ENCODE data around the gene ZPR1. TPM values are rescaled to one million over a fixed set of nuclear protein-coding genes. Genes with fewer than 3 reads are reported as not detected.

The ZPR1 gene
- total RNA-seq, 1 donor = 29.4 TPM

DNA sequence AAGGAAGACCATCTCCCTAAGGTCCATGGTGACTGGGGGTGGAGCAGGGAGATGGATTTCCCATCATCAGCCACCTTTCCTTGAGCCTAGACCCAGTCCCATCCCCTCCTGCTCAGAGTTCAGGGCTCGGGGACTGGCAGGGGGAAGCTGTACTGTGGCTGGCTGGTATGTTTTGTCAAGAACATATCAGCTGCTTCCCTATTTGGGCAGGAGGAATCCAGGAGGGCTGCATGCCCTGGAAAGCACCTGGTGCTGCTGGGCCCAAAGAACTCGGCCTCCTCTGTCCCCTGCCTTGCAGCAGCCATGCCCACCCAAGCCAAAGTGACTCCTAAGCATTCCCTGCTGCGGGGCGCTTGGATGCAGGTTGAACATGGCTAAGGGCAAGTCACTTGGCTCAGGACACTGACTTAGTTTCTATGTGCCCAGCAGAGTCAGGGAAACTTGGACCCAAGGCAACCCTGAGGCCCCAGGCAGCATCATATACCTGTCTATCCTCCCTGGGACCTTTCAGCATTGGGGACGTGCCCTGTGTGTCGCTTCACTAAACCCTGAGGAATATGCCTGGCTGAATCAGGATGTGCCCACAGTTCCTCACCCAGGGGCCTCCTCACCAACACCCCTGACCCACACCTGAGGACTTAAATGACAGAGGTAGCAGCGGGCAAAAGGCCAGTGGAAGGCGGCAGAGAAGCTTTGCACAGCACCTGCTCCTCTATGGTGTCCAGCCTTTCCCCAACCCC lies 58.2 kb downstream of the ZPR1 start:
- H3K4me3 ChIP-seq (ENCODE audit: low read depth, low read length) = no peak overlapping the region
- TF ChIP-seq, protein P1, sequence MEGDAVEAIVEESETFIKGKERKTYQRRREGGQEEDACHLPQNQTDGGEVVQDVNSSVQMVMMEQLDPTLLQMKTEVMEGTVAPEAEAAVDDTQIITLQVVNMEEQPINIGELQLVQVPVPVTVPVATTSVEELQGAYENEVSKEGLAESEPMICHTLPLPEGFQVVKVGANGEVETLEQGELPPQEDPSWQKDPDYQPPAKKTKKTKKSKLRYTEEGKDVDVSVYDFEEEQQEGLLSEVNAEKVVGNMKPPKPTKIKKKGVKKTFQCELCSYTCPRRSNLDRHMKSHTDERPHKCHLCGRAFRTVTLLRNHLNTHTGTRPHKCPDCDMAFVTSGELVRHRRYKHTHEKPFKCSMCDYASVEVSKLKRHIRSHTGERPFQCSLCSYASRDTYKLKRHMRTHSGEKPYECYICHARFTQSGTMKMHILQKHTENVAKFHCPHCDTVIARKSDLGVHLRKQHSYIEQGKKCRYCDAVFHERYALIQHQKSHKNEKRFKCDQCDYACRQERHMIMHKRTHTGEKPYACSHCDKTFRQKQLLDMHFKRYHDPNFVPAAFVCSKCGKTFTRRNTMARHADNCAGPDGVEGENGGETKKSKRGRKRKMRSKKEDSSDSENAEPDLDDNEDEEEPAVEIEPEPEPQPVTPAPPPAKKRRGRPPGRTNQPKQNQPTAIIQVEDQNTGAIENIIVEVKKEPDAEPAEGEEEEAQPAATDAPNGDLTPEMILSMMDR (IDR thresholded peaks at IDR 0.05; ENCODE audit: insufficient read depth, low read depth, low read length) = no peak
- no peak for DNase-seq (ENCODE audit: low read depth)

DNA sequence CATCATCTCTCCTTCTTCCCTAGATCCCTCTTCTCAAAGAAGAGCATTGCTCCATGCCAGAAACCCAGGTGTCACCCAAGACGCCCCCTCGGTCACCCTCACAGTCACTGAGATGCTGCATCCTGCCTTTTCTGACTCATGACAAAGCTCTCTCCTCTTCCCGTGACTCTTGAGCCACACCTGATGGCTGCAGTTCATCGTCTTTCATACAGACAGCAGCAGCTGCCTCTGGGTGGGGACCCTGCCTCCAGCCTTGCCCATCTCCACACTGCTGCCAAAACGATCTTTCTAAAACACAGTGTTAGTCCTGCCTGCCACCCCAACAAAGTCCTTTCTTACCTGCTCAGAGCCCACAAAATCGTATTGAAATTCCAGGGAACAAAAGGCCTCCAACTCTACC lies 59.8 kb downstream of the ZPR1 start:
- no peak overlapping the region for H3K4me3 ChIP-seq (ENCODE audit: low read depth, low read length)
- TF ChIP-seq, protein P1 (IDR thresholded peaks at IDR 0.05; ENCODE audit: insufficient read depth, low read depth, low read length) = no peak
- no peak for DNase-seq (ENCODE audit: low read depth)

DNA sequence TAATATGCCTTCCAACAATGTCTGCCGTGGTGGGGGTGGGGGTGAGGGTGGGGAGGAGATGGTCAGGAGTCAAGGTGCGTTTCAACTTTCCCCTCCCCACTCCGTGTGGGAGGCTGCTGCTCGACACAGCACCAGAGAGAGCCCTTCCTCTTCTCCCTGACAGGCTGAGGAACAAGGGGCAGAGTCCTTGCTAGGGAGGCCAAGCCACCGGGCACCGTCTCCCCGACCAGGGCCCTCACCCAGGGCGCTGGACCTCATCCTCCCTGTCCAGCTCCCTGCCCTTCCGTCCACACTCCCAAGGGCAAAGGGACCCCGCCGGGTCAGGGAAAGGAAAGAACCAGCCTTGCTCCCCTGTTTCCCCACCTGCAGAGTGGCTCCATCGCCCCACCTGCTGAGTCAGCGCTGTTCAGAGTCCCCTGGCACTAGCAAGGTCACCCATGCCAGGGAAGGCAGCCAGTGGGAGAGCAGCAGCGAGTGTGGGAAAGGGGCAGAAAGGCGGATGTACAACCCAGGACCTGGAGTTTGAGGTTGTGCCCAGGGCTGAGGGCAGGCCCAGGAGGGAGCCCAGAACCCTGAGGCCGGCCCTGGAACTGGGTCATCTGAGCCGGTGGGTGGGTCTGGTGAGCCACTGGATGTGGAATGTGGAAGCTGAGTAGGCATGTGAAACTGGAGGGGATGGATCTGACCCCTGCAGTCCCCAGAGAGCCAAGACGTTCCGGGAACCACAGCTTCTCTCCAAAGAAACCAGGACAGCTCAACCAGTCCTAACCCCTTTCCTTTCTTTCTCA lies 62.2 kb downstream of the ZPR1 start:
- no peak overlapping the region for H3K4me3 ChIP-seq (ENCODE audit: low read depth, low read length)
- DNase-seq (ENCODE audit: low read depth) = peak; percentile 21
- TF ChIP-seq, protein P1 (IDR thresholded peaks at IDR 0.05; ENCODE audit: insufficient read depth, low read depth, low read length) = no peak

DNA sequence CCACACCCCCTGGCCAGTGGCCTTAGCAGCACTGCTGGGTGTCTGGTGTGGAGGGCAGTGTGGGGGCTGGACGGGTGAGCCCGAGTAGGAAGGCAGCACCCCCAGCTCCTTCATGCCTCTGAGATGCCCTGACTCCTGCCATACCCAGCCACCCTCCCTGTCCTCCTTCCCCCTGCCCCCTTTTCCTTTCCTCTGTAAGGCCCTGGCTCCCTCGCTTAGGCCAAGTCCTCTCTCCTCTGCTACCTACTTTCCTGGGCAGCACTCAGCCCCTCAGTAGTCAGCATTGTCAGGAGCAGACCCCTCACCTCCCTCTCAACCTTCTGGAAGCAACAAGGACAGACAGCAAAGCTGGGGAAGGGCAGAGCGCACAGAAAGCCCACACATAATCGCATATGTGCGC lies 63.0 kb downstream of the ZPR1 start:
- DNase-seq (ENCODE audit: low read depth) = no peak
- H3K4me3 ChIP-seq (ENCODE audit: low read depth, low read length) = no peak overlapping the region
- TF ChIP-seq, protein P1 (IDR thresholded peaks at IDR 0.05; ENCODE audit: insufficient read depth, low read depth, low read length) = no peak

Other genes with a start within 250 kb of the ZPR1 start
- 13.9 and 16.8 TPM in 2 replicates for gene BUD13, start 15.0 kb downstream of the ZPR1 start, total RNA-seq
- gene APOA5, start 3.9 kb upstream of the ZPR1 start, total RNA-seq = not detected in 2 replicates
- not detected in 2 replicates for gene APOA4, start 35.3 kb upstream of the ZPR1 start, total RNA-seq
- not detected in 2 replicates for gene APOC3, start 41.9 kb upstream of the ZPR1 start, total RNA-seq
- gene APOA1, start 49.6 kb upstream of the ZPR1 start, total RNA-seq = not detected in 2 replicates